Right lobe of liver (tissue), 6 donors: ENCODE results near the gene GPD1L. TPM values are rescaled to one million over a fixed set of nuclear protein-coding genes. Genes with fewer than 3 reads are reported as not detected.

Experiments used
- ATAC-seq, 4 donors: fragments of 200-7000 bp; cut with Tn5 transposase; one replicate each; pipeline ENCODE4 v1.9.1; 2020; ENCODE audit warnings: mild to moderate bottlenecking in 4 of 4, moderate library complexity in 4 of 4
- DNase-seq, 3 donors: peaks; one replicate each; pipeline ENCODE4 v3.0.0-alpha.2; 2020
- H3K27ac ChIP-seq, 3 donors: fragments of 200-600 bp; one replicate each; pipeline ENCODE4 v1.8.0; 2022
- H3K27me3 ChIP-seq, 2 donors: fragments of 200-600 bp; one replicate each; pipeline ENCODE4 v1.8.0; 2022
- H3K36me3 ChIP-seq, 4 donors: fragments of 200-600 bp; sonication (generic) in 1 of 4; one replicate each; pipeline versions ENCODE4 v1.5.1 to v1.8.0; 2017 to 2022; ENCODE audit warnings: control low read depth in 1 of 4
- H3K4me1 ChIP-seq, 4 donors: fragments of 200-600 bp; sonication (generic) in 1 of 4; one replicate each; pipeline versions ENCODE4 v1.5.1 to v1.8.0; 2017 to 2022; ENCODE audit warnings: control low read depth in 1 of 4
- H3K4me3 ChIP-seq, 3 donors: fragments of 200-600 bp; one replicate each; pipeline ENCODE4 v1.8.0; 2022
- H3K9me3 ChIP-seq, 4 donors: fragments of 200-600 bp; sonication (generic) in 1 of 4; one replicate each; pipeline versions ENCODE4 v1.5.1 to v1.8.0; 2017 to 2022; ENCODE audit warnings: control low read depth in 1 of 4
- POLR2A ChIP-seq: fragments of 450-650 bp; IDR thresholded peaks from one replicate; pipeline ENCODE4 v1.6.1; 2017; ENCODE audit warnings: antibody characterized with exemption, mild to moderate bottlenecking
- WGBS: methylation state at CpG from one replicate; pipeline ENCODE4 v1.1.6; 2018; ENCODE audit warnings: low coverage, low lambda C conversion rate; ENCODE audit not compliant: insufficient coverage; ENCODE audit errors: missing lambda C conversion rate; 5-methylcytosine and 5-hydroxymethylcytosine counted together
- intact Hi-C, 2 donors: fragments of 100-400 bp; cut with DNase I; formaldehyde crosslinking; loops; one replicate each; pipeline versions ENCODE4 v1.11.2 to v1.14.1; 2022
- total RNA-seq, 6 experiments: library from RNA; depleted of rRNA in 2 of 6; stranded (reverse); fragments of >200 nt in 2 of 6; fragmentation: NEBNext Ultra II Directional in 3 of 6; extraction: Animal tissue kit (Norgen Biotek cat#: 25700) in 3 of 6; gene quantifications; one replicate each; pipeline versions ENCODE4 v1.1.0 to v1.2.4, GENCODE V29; 2016 to 2023
- TF ChIP-seq, protein P1 (sequence below), 4 donors: fragments of 200-600 bp in 3 of 4; fragments of 450-650 bp in 1 of 4; IDR thresholded peaks; one replicate each; pipeline versions ENCODE4 v1.5.1 to v1.8.0; 2016 to 2022; ENCODE audit warnings: antibody characterized with exemption in 4 of 4, mild to moderate bottlenecking in 2 of 4
- donor health status: DM: no; HTN: yes; CAD: no.
- donor health status: DM: no; HTN: no; CAD: no.
- donor health status: DM: no; HTN: no; CAD: no.
- donor health status: DM: no; HTN: yes; CAD: no.
- donor health status: DM: no; HTN: yes; CAD: no.

The GPD1L gene
- total RNA-seq, 6 experiments from 2014 or later, result 1.5 to 3.3 (median 2.6) TPM

- Histone ChIP-seq H3K27me3 (peaks cover 0 to 9% of the 10 kb centered on the region in 2 donors), H3K4me3 (no peak overlapping the region), H3K4me1 (peaks cover 0 to 5% (median 0%) of the 10 kb centered on the region in 4 donors), H3K27ac (no peak overlapping the region), H3K36me3 (no peaks in the 10 kb centered on the region), H3K9me3 (no peaks in the 10 kb centered on the region)
- DNase-seq, result no peak
- TF ChIP-seq, protein P1, sequence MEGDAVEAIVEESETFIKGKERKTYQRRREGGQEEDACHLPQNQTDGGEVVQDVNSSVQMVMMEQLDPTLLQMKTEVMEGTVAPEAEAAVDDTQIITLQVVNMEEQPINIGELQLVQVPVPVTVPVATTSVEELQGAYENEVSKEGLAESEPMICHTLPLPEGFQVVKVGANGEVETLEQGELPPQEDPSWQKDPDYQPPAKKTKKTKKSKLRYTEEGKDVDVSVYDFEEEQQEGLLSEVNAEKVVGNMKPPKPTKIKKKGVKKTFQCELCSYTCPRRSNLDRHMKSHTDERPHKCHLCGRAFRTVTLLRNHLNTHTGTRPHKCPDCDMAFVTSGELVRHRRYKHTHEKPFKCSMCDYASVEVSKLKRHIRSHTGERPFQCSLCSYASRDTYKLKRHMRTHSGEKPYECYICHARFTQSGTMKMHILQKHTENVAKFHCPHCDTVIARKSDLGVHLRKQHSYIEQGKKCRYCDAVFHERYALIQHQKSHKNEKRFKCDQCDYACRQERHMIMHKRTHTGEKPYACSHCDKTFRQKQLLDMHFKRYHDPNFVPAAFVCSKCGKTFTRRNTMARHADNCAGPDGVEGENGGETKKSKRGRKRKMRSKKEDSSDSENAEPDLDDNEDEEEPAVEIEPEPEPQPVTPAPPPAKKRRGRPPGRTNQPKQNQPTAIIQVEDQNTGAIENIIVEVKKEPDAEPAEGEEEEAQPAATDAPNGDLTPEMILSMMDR (IDR thresholded peaks at IDR 0.05), result no peak
- no peak for TF ChIP-seq POLR2A
- intact Hi-C loops, result no loop called here
- ATAC-seq, result peak in 3 of 4 donors; percentile 36 to 55 (median 45)
- 52% methylated on average over 14 of the region's 14 CpGs for WGBS
These were observed 28.9 kb upstream of the GPD1L start for GRCh38 chr3:32077260-32078084.

GRCh38 chr3:32078085-32078634 lies 28.3 kb upstream of the GPD1L start:
- TF ChIP-seq POLR2A, result no peak
- TF ChIP-seq, protein P1 (IDR thresholded peaks at IDR 0.05), result no peak
- no peaks in the 10 kb centered on the region for H3K9me3 ChIP-seq
- intact Hi-C loops, result no loop called here
- peaks cover 0 to 9% of the 10 kb centered on the region in 2 donors for H3K27me3 ChIP-seq
- no peak overlapping the region for H3K27ac ChIP-seq
- DNase-seq (no peak), ATAC-seq (no peak)
- no peak overlapping the region for H3K4me3 ChIP-seq
- peaks cover 0 to 8% (median 0%) of the 10 kb centered on the region in 4 donors for H3K4me1 ChIP-seq
- H3K36me3 ChIP-seq, result no peaks in the 10 kb centered on the region
- 69% methylated on average over 3 of the region's 3 CpGs for WGBS

GRCh38 chr3:32078864-32079263 lies 27.6 kb upstream of the GPD1L start:
- ATAC-seq, result no peak
- TF ChIP-seq POLR2A, result no peak
- TF ChIP-seq, protein P1 (IDR thresholded peaks at IDR 0.05), result no peak
- no peak for DNase-seq
- Histone ChIP-seq H3K4me1 (peaks cover 0 to 8% (median 0%) of the 10 kb centered on the region in 4 donors), H3K36me3 (no peaks in the 10 kb centered on the region), H3K4me3 (no peak overlapping the region), H3K27ac (no peak overlapping the region), H3K27me3 (peaks cover 0 to 9% of the 10 kb centered on the region in 2 donors), H3K9me3 (no peaks in the 10 kb centered on the region)
- intact Hi-C loops, result no loop called here

GRCh38 chr3:32082721-32083120 lies 23.7 kb upstream of the GPD1L start:
- no peaks in the 10 kb centered on the region for H3K36me3 ChIP-seq
- H3K4me3 ChIP-seq, result no peak overlapping the region
- WGBS, result 9% methylated on average over 3 of the region's 3 CpGs
- no peak for DNase-seq
- no peak overlapping the region for H3K27ac ChIP-seq
- peak; percentile 56 to 85 (median 62) for ATAC-seq
- H3K27me3 ChIP-seq, result peaks cover 0 to 9% of the 10 kb centered on the region in 2 donors
- H3K4me1 ChIP-seq, result peaks cover 0 to 8% (median 0%) of the 10 kb centered on the region in 4 donors
- H3K9me3 ChIP-seq, result no peaks in the 10 kb centered on the region
- no peak for TF ChIP-seq POLR2A
- TF ChIP-seq, protein P1 (IDR thresholded peaks at IDR 0.05), result peak in 1 of 4 donors; percentile 12
- intact Hi-C loops, result no loop called here
